ENCODE measurements around the gene AXDND1. TPM values are rescaled to one million over a fixed set of nuclear protein-coding genes. Genes with fewer than 3 reads are reported as not detected.

The AXDND1 gene
- total RNA-seq, 1 experiment from 2014 or later = 1.8 TPM

DNA sequence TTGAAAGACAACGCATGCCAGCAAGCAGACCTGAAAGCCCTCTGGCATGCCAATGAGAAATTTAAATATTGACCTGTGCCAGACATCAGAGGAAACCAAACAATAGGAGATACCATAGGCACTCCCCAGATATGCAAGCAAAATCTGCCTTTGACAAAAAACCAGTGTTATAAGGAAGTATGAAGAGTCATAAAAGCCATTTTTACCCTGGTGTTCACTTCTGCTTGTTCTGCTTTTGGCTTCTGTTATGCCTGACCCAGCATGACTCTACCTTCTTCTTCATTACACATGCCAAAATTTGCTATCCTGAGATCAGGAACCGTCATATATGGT is 183.6 kb downstream of the AXDND1 start:
- H3K27me3 ChIP-seq (ENCODE audit: insufficient read depth, low read depth) = no peaks in the 10 kb centered on the region
- CTCF ChIA-PET = interaction anchor here (0.8 kb wide), 1 partner anchor 1610 kb away, joined by 3 read pairs; no protein-coding TSS in a partner anchor
- H4K20me1 ChIP-seq (ENCODE audit: insufficient read depth) = no peaks in the 10 kb centered on the region
- peaks cover 9% of the 10 kb centered on the region; the same call in 1 of the 2 replicates for H3F3A ChIP-seq (ENCODE audit: insufficient read depth, low read depth)
- no peaks in the 10 kb centered on the region for H3K9me3 ChIP-seq (ENCODE audit: insufficient read depth, low read depth)
- POLR2A ChIA-PET (ENCODE audit: unreplicated experiment) = no interaction called here
- peaks cover 24% of the 10 kb centered on the region for H3K4me1 ChIP-seq (replicated peaks; ENCODE audit: insufficient read depth)
- H2AFZ ChIP-seq = no peak overlapping the region
- intact Hi-C loops (cut with micrococcal nuclease; ENCODE audit: unreplicated experiment) = no loop called here
- no peak for TF ChIP-seq EZH2 (IDR thresholded peaks at IDR 0.05; ENCODE audit: low read depth)
- no peak for TF ChIP-seq CTCF (conservative IDR thresholded peaks at IDR 0.05)
- DNase-seq = no peak
- no peaks in the 10 kb centered on the region for H3K36me3 ChIP-seq (ENCODE audit: low read depth)
- H3K9me2 ChIP-seq (ENCODE audit: insufficient read depth) = no peaks in the 10 kb centered on the region
- no TSS peak for BruUV-seq (replicated peaks)
- no peaks in the 10 kb centered on the region for H3K79me2 ChIP-seq (ENCODE audit: low read depth)
- no peak overlapping the region for H3K4me2 ChIP-seq
- no peak overlapping the region for H3K27ac ChIP-seq
- no peak overlapping the region for H3K4me3 ChIP-seq

- H3F3A ChIP-seq (ENCODE audit: insufficient read depth, low read depth) = peaks cover 9% of the 10 kb centered on the region; the same call in 1 of the 2 replicates
- intact Hi-C loops (cut with micrococcal nuclease; ENCODE audit: unreplicated experiment) = no loop called here
- peak overlapping the region; percentile 71 for H3K4me2 ChIP-seq
- no peaks in the 10 kb centered on the region for H3K27me3 ChIP-seq (ENCODE audit: insufficient read depth, low read depth)
- TF ChIP-seq CTCF (conservative IDR thresholded peaks at IDR 0.05) (no peak), EZH2 (IDR thresholded peaks at IDR 0.05; ENCODE audit: low read depth) (no peak)
- POLR2A ChIA-PET (ENCODE audit: unreplicated experiment) = no interaction called here
- no peaks in the 10 kb centered on the region for H3K9me2 ChIP-seq (ENCODE audit: insufficient read depth)
- H3K4me1 ChIP-seq (replicated peaks; ENCODE audit: insufficient read depth) = peaks cover 24% of the 10 kb centered on the region
- peak; percentile 36 to 78 for DNase-seq
- CTCF ChIA-PET = interaction anchor here (0.5 kb wide), 1 partner anchor 61 kb away, joined by 3 read pairs; no protein-coding TSS in a partner anchor
- H2AFZ ChIP-seq = 0 out of 2 replicates have a peak overlapping the region, but pooled peaks have one; percentile 56
- H3K36me3 ChIP-seq (ENCODE audit: low read depth) = no peaks in the 10 kb centered on the region
- BruUV-seq (replicated peaks) = no TSS peak
- H4K20me1 ChIP-seq (ENCODE audit: insufficient read depth) = no peaks in the 10 kb centered on the region
- peak overlapping the region; percentile 81 for H3K27ac ChIP-seq
- H3K4me3 ChIP-seq = peak overlapping the region; percentile 9; the same call in 1 of the 2 replicates
- H3K79me2 ChIP-seq (ENCODE audit: low read depth) = no peaks in the 10 kb centered on the region
- no peaks in the 10 kb centered on the region for H3K9me3 ChIP-seq (ENCODE audit: insufficient read depth, low read depth)
Measured at GRCh38 chr1:179550746-179551682, 185.2 kb downstream of the AXDND1 start.

GRCh38 chr1:179554427-179554826 is 188.7 kb downstream of the AXDND1 start:
- TF ChIP-seq EZH2 (IDR thresholded peaks at IDR 0.05; ENCODE audit: low read depth) (no peak), CTCF (conservative IDR thresholded peaks at IDR 0.05) (no peak)
- Histone ChIP-seq H3K4me1 (replicated peaks; ENCODE audit: insufficient read depth) (peaks cover 21% of the 10 kb centered on the region), H3K27me3 (ENCODE audit: insufficient read depth, low read depth) (no peaks in the 10 kb centered on the region), H3F3A (ENCODE audit: insufficient read depth, low read depth) (peaks cover 9% of the 10 kb centered on the region; the same call in 1 of the 2 replicates), H3K79me2 (ENCODE audit: low read depth) (no peaks in the 10 kb centered on the region), H4K20me1 (ENCODE audit: insufficient read depth) (no peaks in the 10 kb centered on the region), H3K9me3 (ENCODE audit: insufficient read depth, low read depth) (no peaks in the 10 kb centered on the region), H3K27ac (no peak overlapping the region), H3K9me2 (ENCODE audit: insufficient read depth) (no peaks in the 10 kb centered on the region), H3K4me2 (no peak overlapping the region), H3K36me3 (ENCODE audit: low read depth) (no peaks in the 10 kb centered on the region), H3K4me3 (no peak overlapping the region), H2AFZ (no peak overlapping the region)
- CTCF ChIA-PET = no interaction called here
- intact Hi-C loops (cut with micrococcal nuclease; ENCODE audit: unreplicated experiment) = no loop called here
- DNase-seq = no peak
- BruUV-seq (replicated peaks) = no TSS peak
- POLR2A ChIA-PET (ENCODE audit: unreplicated experiment) = no interaction called here

Data from PC-9 (cell line).